ENCODE measurements around the gene ZMIZ1. TPM values are rescaled to one million over a fixed set of nuclear protein-coding genes. Genes with fewer than 3 reads are reported as not detected.
"Not testable (repeated sequence)": the region's sequence is repeated elsewhere in the genome, so short reads cannot be mapped to it uniquely, and the experiment has no call there.

Gene ZMIZ1
- total RNA-seq, 1 experiment from 2014 or later = 22.4 TPM

GRCh38 chr10:79321494-79321882, 252.7 kb downstream of the ZMIZ1 start:
- H3K4me3 ChIP-seq = no peak overlapping the region
- peaks cover 18% of the 10 kb centered on the region for H3K36me3 ChIP-seq
- H3K27me3 ChIP-seq = no peaks in the 10 kb centered on the region
- DNase-seq = no peak
- no peaks in the 10 kb centered on the region; the same call in 1 of the 2 replicates for H3K9me3 ChIP-seq

GRCh38 chr10:79321951-79322350, 253.2 kb downstream of the ZMIZ1 start:
- H3K4me3 ChIP-seq = no peak overlapping the region
- DNase-seq = no peak
- H3K9me3 ChIP-seq = no peaks in the 10 kb centered on the region; the same call in 1 of the 2 replicates
- no peaks in the 10 kb centered on the region for H3K27me3 ChIP-seq
- peaks cover 13% of the 10 kb centered on the region for H3K36me3 ChIP-seq

- Histone ChIP-seq H3K36me3 (peaks cover 10% of the 10 kb centered on the region), H3K4me3 (no peak overlapping the region), H3K27me3 (no peaks in the 10 kb centered on the region), H3K9me3 (no peaks in the 10 kb centered on the region; the same call in 1 of the 2 replicates)
- DNase-seq = peak; percentile 51
These were observed 254.1 kb downstream of the ZMIZ1 start for GRCh38 chr10:79322616-79323543.

GRCh38 chr10:79323602-79324001, 254.8 kb downstream of the ZMIZ1 start:
- peaks cover 2% of the 10 kb centered on the region for H3K36me3 ChIP-seq
- no peak for DNase-seq

GRCh38 chr10:79324032-79324695, 255.4 kb downstream of the ZMIZ1 start:
- H3K27me3 ChIP-seq = no peaks in the 10 kb centered on the region
- H3K36me3 ChIP-seq = no peaks in the 10 kb centered on the region
- no peaks in the 10 kb centered on the region; the same call in 1 of the 2 replicates for H3K9me3 ChIP-seq
- DNase-seq = no peak
- no peak overlapping the region for H3K4me3 ChIP-seq

More at GRCh38 chr10:79323602-79324001, 254.8 kb downstream of the ZMIZ1 start:
- Histone ChIP-seq H3K27me3 (no peaks in the 10 kb centered on the region), H3K9me3 (no peaks in the 10 kb centered on the region; the same call in 1 of the 2 replicates), H3K4me3 (no peak overlapping the region)

- Histone ChIP-seq H3K4me3 (no peak overlapping the region), H3K27me3 (no peaks in the 10 kb centered on the region), H3K9me3 (no peaks in the 10 kb centered on the region), H3K36me3 (no peaks in the 10 kb centered on the region)
- no peak for DNase-seq
These were observed 257.8 kb downstream of the ZMIZ1 start for GRCh38 chr10:79326361-79327089.

- no peaks in the 10 kb centered on the region for H3K36me3 ChIP-seq
- no peak overlapping the region for H3K4me3 ChIP-seq
- H3K27me3 ChIP-seq = no peaks in the 10 kb centered on the region
- DNase-seq = no peak
- no peaks in the 10 kb centered on the region for H3K9me3 ChIP-seq
These were observed 258.3 kb downstream of the ZMIZ1 start for GRCh38 chr10:79327090-79327457.

GRCh38 chr10:79328147-79328701, 259.5 kb downstream of the ZMIZ1 start:
- H3K9me3 ChIP-seq = peaks cover 2% of the 10 kb centered on the region; the same call in 1 of the 2 replicates
- no peaks in the 10 kb centered on the region for H3K27me3 ChIP-seq
- no peaks in the 10 kb centered on the region for H3K36me3 ChIP-seq
- no peak overlapping the region for H3K4me3 ChIP-seq
- DNase-seq = no peak

GRCh38 chr10:79328737-79329504, 260.2 kb downstream of the ZMIZ1 start:
- DNase-seq = no peak
- Histone ChIP-seq H3K36me3 (no peaks in the 10 kb centered on the region), H3K9me3 (peaks cover 2% of the 10 kb centered on the region; the same call in 1 of the 2 replicates), H3K27me3 (no peaks in the 10 kb centered on the region), H3K4me3 (no peak overlapping the region)

GRCh38 chr10:79329529-79329928, 260.8 kb downstream of the ZMIZ1 start:
- Histone ChIP-seq H3K4me3 (no peak overlapping the region), H3K27me3 (no peaks in the 10 kb centered on the region), H3K9me3 (peaks cover 2% of the 10 kb centered on the region; the same call in 1 of the 2 replicates), H3K36me3 (no peaks in the 10 kb centered on the region)
- DNase-seq = no peak

GRCh38 chr10:79331226-79331625, 262.5 kb downstream of the ZMIZ1 start:
- peak; percentile 47 for DNase-seq
- peaks cover 2% of the 10 kb centered on the region; the same call in 1 of the 2 replicates for H3K9me3 ChIP-seq
- H3K36me3 ChIP-seq = no peaks in the 10 kb centered on the region
- H3K27me3 ChIP-seq = no peaks in the 10 kb centered on the region
- no peak overlapping the region for H3K4me3 ChIP-seq

- DNase-seq = peak; percentile 58
- H3K4me3 ChIP-seq = no peak overlapping the region
- H3K27me3 ChIP-seq = no peaks in the 10 kb centered on the region
These were observed 262.9 kb downstream of the ZMIZ1 start for GRCh38 chr10:79331709-79332108.

GRCh38 chr10:79332610-79333315, 264.0 kb downstream of the ZMIZ1 start:
- not testable (repeated sequence) for H3K9me3 ChIP-seq, H3K27me3 ChIP-seq, H3K4me3 ChIP-seq, DNase-seq, H3K36me3 ChIP-seq

More at GRCh38 chr10:79331709-79332108, 262.9 kb downstream of the ZMIZ1 start:
- peaks cover 2% of the 10 kb centered on the region; the same call in 1 of the 2 replicates for H3K9me3 ChIP-seq
- H3K36me3 ChIP-seq = no peaks in the 10 kb centered on the region

GRCh38 chr10:79333513-79333912, 264.7 kb downstream of the ZMIZ1 start:
- no peak overlapping the region for H3K4me3 ChIP-seq
- peaks cover 2% of the 10 kb centered on the region; the same call in 1 of the 2 replicates for H3K9me3 ChIP-seq
- H3K27me3 ChIP-seq = no peaks in the 10 kb centered on the region
- no peaks in the 10 kb centered on the region for H3K36me3 ChIP-seq
- DNase-seq = no peak

GRCh38 chr10:79334573-79334972, 265.8 kb downstream of the ZMIZ1 start:
- peaks cover 2% of the 10 kb centered on the region; the same call in 1 of the 2 replicates for H3K9me3 ChIP-seq
- H3K27me3 ChIP-seq = no peaks in the 10 kb centered on the region
- no peaks in the 10 kb centered on the region for H3K36me3 ChIP-seq

More at GRCh38 chr10:79334573-79334972, 265.8 kb downstream of the ZMIZ1 start:
- no peak for DNase-seq
- no peak overlapping the region for H3K4me3 ChIP-seq
